ENCODE results near the gene PPP6R3.

DNA sequence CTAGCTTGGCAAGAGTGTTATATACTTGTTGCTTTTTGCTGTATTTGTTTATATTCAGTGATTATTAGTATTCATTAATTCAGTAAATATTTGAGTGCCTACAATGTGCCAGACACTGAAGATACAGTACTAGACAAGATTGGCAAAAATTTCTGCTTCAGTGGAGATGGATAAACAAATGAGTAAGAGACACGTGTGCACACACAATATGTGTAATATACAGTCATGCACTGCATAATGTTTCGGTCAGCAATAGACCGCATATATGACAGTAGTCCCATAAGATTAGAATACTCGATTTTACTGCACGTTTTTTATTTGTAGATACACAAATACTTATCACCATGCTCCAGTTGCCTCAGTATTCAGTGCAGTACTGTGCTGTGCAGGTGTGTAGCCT is 118.9 kb downstream of the PPP6R3 start:
- TF ChIP-seq, protein P1, sequence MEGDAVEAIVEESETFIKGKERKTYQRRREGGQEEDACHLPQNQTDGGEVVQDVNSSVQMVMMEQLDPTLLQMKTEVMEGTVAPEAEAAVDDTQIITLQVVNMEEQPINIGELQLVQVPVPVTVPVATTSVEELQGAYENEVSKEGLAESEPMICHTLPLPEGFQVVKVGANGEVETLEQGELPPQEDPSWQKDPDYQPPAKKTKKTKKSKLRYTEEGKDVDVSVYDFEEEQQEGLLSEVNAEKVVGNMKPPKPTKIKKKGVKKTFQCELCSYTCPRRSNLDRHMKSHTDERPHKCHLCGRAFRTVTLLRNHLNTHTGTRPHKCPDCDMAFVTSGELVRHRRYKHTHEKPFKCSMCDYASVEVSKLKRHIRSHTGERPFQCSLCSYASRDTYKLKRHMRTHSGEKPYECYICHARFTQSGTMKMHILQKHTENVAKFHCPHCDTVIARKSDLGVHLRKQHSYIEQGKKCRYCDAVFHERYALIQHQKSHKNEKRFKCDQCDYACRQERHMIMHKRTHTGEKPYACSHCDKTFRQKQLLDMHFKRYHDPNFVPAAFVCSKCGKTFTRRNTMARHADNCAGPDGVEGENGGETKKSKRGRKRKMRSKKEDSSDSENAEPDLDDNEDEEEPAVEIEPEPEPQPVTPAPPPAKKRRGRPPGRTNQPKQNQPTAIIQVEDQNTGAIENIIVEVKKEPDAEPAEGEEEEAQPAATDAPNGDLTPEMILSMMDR (conservative IDR thresholded peaks at IDR 0.05; ENCODE audit: low read depth, low read length) = no peak
- TF ChIP-seq EZH2 (IDR thresholded peaks at IDR 0.05; ENCODE audit: borderline replicate concordance, low read depth, low read length, poor library complexity, severe bottlenecking) = no peak
